NT2/D1 (cell line): ENCODE data around the gene LELP1.

Experiments
- SUZ12 ChIP-seq: IDR thresholded peaks from 2 replicates; pipeline ENCODE4 v1.6.1; 2011; ENCODE audit not compliant: insufficient read length, insufficient read depth; ENCODE audit errors: extremely low read depth
- YY1 ChIP-seq: IDR thresholded peaks from 2 replicates; pipeline ENCODE4 v1.6.1; 2011; ENCODE audit not compliant: insufficient read length, insufficient read depth
- ZNF274 ChIP-seq: IDR thresholded peaks from 2 replicates; pipeline ENCODE4 v1.6.1; 2011; ENCODE audit warnings: mild to moderate bottlenecking, low read depth, low read length

DNA sequence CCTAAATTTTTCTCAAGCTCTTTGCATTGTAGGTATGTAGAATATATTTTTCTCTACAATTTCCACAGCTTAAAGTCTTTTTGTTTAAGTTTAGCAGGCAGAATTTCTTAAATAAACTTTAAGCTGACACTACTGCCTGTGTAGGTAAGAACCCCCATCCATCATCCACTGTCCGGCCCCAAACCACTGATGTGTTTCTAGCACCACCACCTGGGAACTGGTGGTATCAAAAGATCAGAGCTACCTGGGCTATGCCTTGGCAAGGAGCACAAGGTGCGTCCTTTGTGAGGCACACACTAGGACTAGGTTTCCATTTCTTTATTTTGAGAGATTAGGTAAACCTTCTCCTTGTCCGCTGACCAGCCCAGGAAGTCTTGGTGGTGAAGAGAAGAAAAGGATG, 10.5 kb upstream of the LELP1 start:
- TF ChIP-seq ZNF274 (no peak), YY1 (no peak), SUZ12 (no peak)
